Umbilical cord (tissue), 2 donors: ENCODE data around the gene MYOM3. TPM values are rescaled to one million over a fixed set of nuclear protein-coding genes. Genes with fewer than 3 reads are reported as not detected.
A peak's percentile ranks its signal among the peaks of the same experiment; 100 is the strongest.
"Not testable (repeated sequence)": the region's sequence is repeated elsewhere in the genome, so short reads cannot be mapped to it uniquely, and the experiment has no call there.

ENCODE experiments used
- DNase-seq: peaks from one replicate; pipeline ENCODE4 v3.0.0-alpha.2; 2015; ENCODE audit warnings: low spot score
- total RNA-seq: library from RNA; depleted of rRNA; stranded (reverse); fragments of >200 nt; gene quantifications from one replicate; pipeline ENCODE4 v1.2.3, GENCODE V29; 2014; ENCODE audit warnings: low replicate concordance; ENCODE audit not compliant: insufficient read depth

The MYOM3 gene
- total RNA-seq, 1 donor from 2014 or later = 5.3 TPM

GRCh38 chr1:24074196-24074595 is 37.7 kb downstream of the MYOM3 start:
- DNase-seq = no peak

- DNase-seq = no peak
These were observed 40.0 kb downstream of the MYOM3 start for GRCh38 chr1:24071941-24072340.

- DNase-seq = peak; percentile 88
These were observed 41.0 kb downstream of the MYOM3 start for GRCh38 chr1:24070821-24071393.

GRCh38 chr1:24069817-24070216 is 42.1 kb downstream of the MYOM3 start:
- no peak for DNase-seq

GRCh38 chr1:24067978-24068377 is 44.0 kb downstream of the MYOM3 start:
- DNase-seq = no peak

- DNase-seq = no peak
These were observed 46.6 kb downstream of the MYOM3 start for GRCh38 chr1:24065304-24065703.

- DNase-seq = no peak
These were observed 49.7 kb downstream of the MYOM3 start for GRCh38 chr1:24062221-24062620.

GRCh38 chr1:24060482-24060881 is 51.5 kb downstream of the MYOM3 start:
- DNase-seq = no peak

- no peak for DNase-seq
These were observed 53.1 kb downstream of the MYOM3 start for GRCh38 chr1:24058671-24059455.

GRCh38 chr1:24057171-24057570 is 54.8 kb downstream of the MYOM3 start:
- no peak for DNase-seq

GRCh38 chr1:24055681-24056080 is 56.3 kb downstream of the MYOM3 start:
- no peak for DNase-seq

- peak; percentile 68 for DNase-seq
These were observed 59.7 kb downstream of the MYOM3 start for GRCh38 chr1:24052220-24052619.

- DNase-seq = no peak
These were observed 60.6 kb downstream of the MYOM3 start for GRCh38 chr1:24051206-24051945.

GRCh38 chr1:24049733-24050132 is 62.2 kb downstream of the MYOM3 start:
- no peak for DNase-seq

- DNase-seq = not testable (repeated sequence)
These were observed 63.0 kb downstream of the MYOM3 start for GRCh38 chr1:24048894-24049293.

GRCh38 chr1:24048205-24048869 is 63.6 kb downstream of the MYOM3 start:
- DNase-seq = no peak

- no peak for DNase-seq
These were observed 64.8 kb downstream of the MYOM3 start for GRCh38 chr1:24047110-24047477.

- peak; percentile 13 for DNase-seq
These were observed 66.2 kb downstream of the MYOM3 start for GRCh38 chr1:24045771-24046170.

- not testable (repeated sequence) for DNase-seq
These were observed 67.3 kb downstream of the MYOM3 start for GRCh38 chr1:24044672-24045071.

- DNase-seq = no peak
These were observed 68.4 kb downstream of the MYOM3 start for GRCh38 chr1:24043345-24044032.

- DNase-seq = no peak
These were observed 69.6 kb downstream of the MYOM3 start for GRCh38 chr1:24042315-24042714.

GRCh38 chr1:24036088-24036487 is 75.8 kb downstream of the MYOM3 start:
- no peak for DNase-seq
